ENCODE data around the gene ZNF275. TPM values are rescaled to one million over a fixed set of nuclear protein-coding genes. Genes with fewer than 3 reads are reported as not detected.
A peak's percentile ranks its signal among the peaks of the same experiment; 100 is the strongest.

The ZNF275 gene
- total and polyA plus RNA-seq, 2 of the 8 experiments (the other 6 are each of a cell fraction or from before 2014, with no cell fraction given): 8.2 to 9.1 TPM

GRCh38 chrX:153400146-153401132 is 66.5 kb downstream of the ZNF275 start (continued):
- TF ChIP-seq RNF2 (IDR thresholded peaks at IDR 0.05; ENCODE audit: borderline replicate concordance, low read depth, low read length, missing control alignments, poor library complexity, severe bottlenecking): no peak
- no peak for TF ChIP-seq BCL11A (IDR thresholded peaks at IDR 0.05; ENCODE audit: low read depth in 2 of 2, low read length in 2 of 2)
- no peak for TF ChIP-seq CHD1 (IDR thresholded peaks at IDR 0.05; ENCODE audit: low read depth, low read length)
- TF ChIP-seq KDM1A (IDR thresholded peaks at IDR 0.05; ENCODE audit: borderline replicate concordance, low read length): no peak
- TF ChIP-seq YY1 (IDR thresholded peaks at IDR 0.05; ENCODE audit: low read depth, low read length): peak; percentile 56; the same call in 1 of the 2 replicates
- peak; percentile 56 to 70 for TF ChIP-seq RAD21 (IDR thresholded peaks at IDR 0.05 in 1 of 2, conservative IDR thresholded peaks at IDR 0.05 in 1 of 2; ENCODE audit: low read depth in 2 of 2, low read length in 2 of 2)
- peak; percentile 58 for TF ChIP-seq TAF7 (optimal IDR thresholded peaks at IDR 0.05; ENCODE audit: borderline replicate concordance, low read depth, low read length)
- no peak for TF ChIP-seq TAF1 (IDR thresholded peaks at IDR 0.05; ENCODE audit: low read depth, low read length)
- TF ChIP-seq CTCF (IDR thresholded peaks at IDR 0.05; ENCODE audit: control extremely low read depth in 1 of 3, insufficient read depth in 1 of 3, low read depth in 1 of 3, low read length in 3 of 3): peak in 2 of 3 experiments; percentile 97 to 100; a peak in 3 of 4 replicates

Measured in H1 (cell line).